Neural progenitor cell (in vitro differentiated cells): ENCODE data around the gene ADAM17. TPM values are rescaled to one million over a fixed set of nuclear protein-coding genes. Genes with fewer than 3 reads are reported as not detected.

Experiments used
- DNase-seq: peaks from one replicate; pipeline ENCODE4 v3.0.0-alpha.2; 2016; ENCODE audit warnings: low spot score
- H2AFZ ChIP-seq: fragments of 200-600 bp; sonication (generic); replicated peaks from 2 replicates; pipeline ENCODE4 v1.6.1; 2016; ENCODE audit warnings: antibody characterized with exemption
- H3F3A ChIP-seq: fragments of 200-600 bp; sonication (generic); 2 replicates; pipeline ENCODE4 v1.6.1; 2016; ENCODE audit warnings: antibody characterized with exemption, low read depth
- H3K27ac ChIP-seq: fragments of 200-600 bp; sonication (generic); 2 replicates; pipeline ENCODE4 v1.5.1; 2016; ENCODE audit warnings: mild to moderate bottlenecking
- H3K27me3 ChIP-seq: fragments of 200-600 bp; sonication (generic); 2 replicates; pipeline ENCODE4 v1.6.1; 2016; ENCODE audit warnings: mild to moderate bottlenecking, moderate library complexity
- H3K36me3 ChIP-seq: fragments of 200-600 bp; sonication (generic); 2 replicates; pipeline ENCODE4 v1.5.1; 2016
- H3K4me1 ChIP-seq: fragments of 200-600 bp; sonication (generic); 2 replicates; pipeline ENCODE4 v1.6.1; 2016; ENCODE audit warnings: mixed run types
- H3K4me2 ChIP-seq: fragments of 200-600 bp; sonication (generic); 2 replicates; pipeline ENCODE4 v1.6.1; 2016
- H3K4me3 ChIP-seq: fragments of 200-600 bp; sonication (generic); 2 replicates; pipeline ENCODE4 v1.5.1; 2016
- H3K79me2 ChIP-seq: fragments of 200-600 bp; sonication (generic); 2 replicates; pipeline ENCODE4 v1.6.1; 2016; ENCODE audit warnings: low read depth
- H3K9ac ChIP-seq: fragments of 200-600 bp; sonication (generic); 2 replicates; pipeline ENCODE4 v1.6.1; 2016
- H3K9me3 ChIP-seq: fragments of 200-600 bp; sonication (generic); 2 replicates; pipeline ENCODE4 v1.5.1; 2016; ENCODE audit warnings: low read depth
- H4K20me1 ChIP-seq: fragments of 200-600 bp; sonication (generic); 2 replicates; pipeline ENCODE4 v1.6.1; 2016; ENCODE audit warnings: low read depth
- H3K27ac Mint-ChIP-seq: 3 replicates; pipeline ENCODE4 v1.8.0; 2021; ENCODE audit warnings: mixed read lengths
- H3K27me3 Mint-ChIP-seq: 2 replicates; pipeline ENCODE4 v1.8.0; 2022; ENCODE audit warnings: low read depth, mild to moderate bottlenecking, inconsistent platforms, moderate library complexity, mixed read lengths; ENCODE audit not compliant: insufficient read depth
- H3K36me3 Mint-ChIP-seq: 3 replicates; pipeline ENCODE4 v1.8.0; 2021; ENCODE audit warnings: mixed read lengths
- H3K4me1 Mint-ChIP-seq: 3 replicates; pipeline ENCODE4 v1.8.0; 2021; ENCODE audit warnings: mixed read lengths
- H3K4me3 Mint-ChIP-seq: 3 replicates; pipeline ENCODE4 v1.8.0; 2021; ENCODE audit warnings: mild to moderate bottlenecking, moderate library complexity, mixed read lengths
- H3K9me3 Mint-ChIP-seq: 3 replicates; pipeline ENCODE4 v1.8.0; 2020; ENCODE audit warnings: mixed read lengths
- EZH2 ChIP-seq: fragments of 200-600 bp; sonication (generic); IDR thresholded peaks from 2 replicates; pipeline ENCODE4 v1.6.1; 2017; ENCODE audit warnings: antibody characterized with exemption, mild to moderate bottlenecking, moderate library complexity
- EZH2phosphoT487 ChIP-seq: fragments of 200-600 bp; sonication (generic); IDR thresholded peaks from 2 replicates; pipeline ENCODE4 v1.6.1; 2017; ENCODE audit warnings: antibody characterized with exemption
- total RNA-seq: library from RNA; depleted of rRNA; stranded (reverse); fragments of >200 nt; gene quantifications from 2 replicates; pipeline ENCODE4 v1.2.3, GENCODE V29; 2015; ENCODE audit warnings: low replicate concordance
- TF ChIP-seq, protein P1 (sequence below): fragments of 200-600 bp; sonication (generic); IDR thresholded peaks from 2 replicates; pipeline ENCODE4 v1.5.1; 2017; ENCODE audit warnings: antibody characterized with exemption, mild to moderate bottlenecking

The ADAM17 gene
- total RNA-seq, 1 donor from 2014 or later = 72.1 TPM

DNA sequence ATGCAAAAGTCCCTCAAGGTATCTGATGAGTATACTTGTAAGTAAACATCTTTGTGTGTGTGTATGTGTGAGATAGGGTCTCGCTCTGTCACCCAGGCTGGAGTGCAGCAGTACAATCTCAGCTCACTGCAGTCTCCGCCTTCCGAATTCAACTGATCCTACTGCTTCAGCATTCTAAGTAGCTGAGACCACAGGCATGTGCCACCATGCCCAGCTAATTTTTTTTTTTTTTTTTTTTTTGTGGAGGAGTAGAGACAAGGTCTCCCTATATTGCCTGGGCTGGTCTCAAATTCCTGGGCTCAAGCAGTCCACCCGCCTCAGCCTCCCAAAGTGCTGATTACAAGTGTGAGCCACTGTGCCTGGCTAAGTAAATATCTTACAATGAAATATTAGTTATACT is 23.2 kb downstream of the ADAM17 start:
- H3K36me3 ChIP-seq = peaks cover 7% of the 10 kb centered on the region
- H3K9me3 ChIP-seq = no peaks in the 10 kb centered on the region
- no peak overlapping the region for H3K9ac ChIP-seq
- H3K9me3 Mint-ChIP-seq = no peaks in the 10 kb centered on the region
- no peak overlapping the region for H3K4me2 ChIP-seq
- no peaks in the 10 kb centered on the region for H3F3A ChIP-seq
- no peaks in the 10 kb centered on the region for H3K27me3 ChIP-seq
- H4K20me1 ChIP-seq = peaks cover 6% of the 10 kb centered on the region
- peaks cover 13% of the 10 kb centered on the region for H3K79me2 ChIP-seq
- no peak overlapping the region for H3K27ac ChIP-seq
- TF ChIP-seq, protein P1, sequence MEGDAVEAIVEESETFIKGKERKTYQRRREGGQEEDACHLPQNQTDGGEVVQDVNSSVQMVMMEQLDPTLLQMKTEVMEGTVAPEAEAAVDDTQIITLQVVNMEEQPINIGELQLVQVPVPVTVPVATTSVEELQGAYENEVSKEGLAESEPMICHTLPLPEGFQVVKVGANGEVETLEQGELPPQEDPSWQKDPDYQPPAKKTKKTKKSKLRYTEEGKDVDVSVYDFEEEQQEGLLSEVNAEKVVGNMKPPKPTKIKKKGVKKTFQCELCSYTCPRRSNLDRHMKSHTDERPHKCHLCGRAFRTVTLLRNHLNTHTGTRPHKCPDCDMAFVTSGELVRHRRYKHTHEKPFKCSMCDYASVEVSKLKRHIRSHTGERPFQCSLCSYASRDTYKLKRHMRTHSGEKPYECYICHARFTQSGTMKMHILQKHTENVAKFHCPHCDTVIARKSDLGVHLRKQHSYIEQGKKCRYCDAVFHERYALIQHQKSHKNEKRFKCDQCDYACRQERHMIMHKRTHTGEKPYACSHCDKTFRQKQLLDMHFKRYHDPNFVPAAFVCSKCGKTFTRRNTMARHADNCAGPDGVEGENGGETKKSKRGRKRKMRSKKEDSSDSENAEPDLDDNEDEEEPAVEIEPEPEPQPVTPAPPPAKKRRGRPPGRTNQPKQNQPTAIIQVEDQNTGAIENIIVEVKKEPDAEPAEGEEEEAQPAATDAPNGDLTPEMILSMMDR = no peak
- no peak for TF ChIP-seq EZH2
- no peak for TF ChIP-seq EZH2phosphoT487
- no peak for DNase-seq
- no peaks in the 10 kb centered on the region for H3K27me3 Mint-ChIP-seq
- H3K4me1 ChIP-seq = no peaks in the 10 kb centered on the region
- no peak overlapping the region for H3K4me3 Mint-ChIP-seq
- H3K36me3 Mint-ChIP-seq = peaks cover 11% of the 10 kb centered on the region
- H3K4me3 ChIP-seq = no peak overlapping the region
- H2AFZ ChIP-seq = no peak overlapping the region
- H3K4me1 Mint-ChIP-seq = no peaks in the 10 kb centered on the region
- H3K27ac Mint-ChIP-seq = no peak overlapping the region

DNA sequence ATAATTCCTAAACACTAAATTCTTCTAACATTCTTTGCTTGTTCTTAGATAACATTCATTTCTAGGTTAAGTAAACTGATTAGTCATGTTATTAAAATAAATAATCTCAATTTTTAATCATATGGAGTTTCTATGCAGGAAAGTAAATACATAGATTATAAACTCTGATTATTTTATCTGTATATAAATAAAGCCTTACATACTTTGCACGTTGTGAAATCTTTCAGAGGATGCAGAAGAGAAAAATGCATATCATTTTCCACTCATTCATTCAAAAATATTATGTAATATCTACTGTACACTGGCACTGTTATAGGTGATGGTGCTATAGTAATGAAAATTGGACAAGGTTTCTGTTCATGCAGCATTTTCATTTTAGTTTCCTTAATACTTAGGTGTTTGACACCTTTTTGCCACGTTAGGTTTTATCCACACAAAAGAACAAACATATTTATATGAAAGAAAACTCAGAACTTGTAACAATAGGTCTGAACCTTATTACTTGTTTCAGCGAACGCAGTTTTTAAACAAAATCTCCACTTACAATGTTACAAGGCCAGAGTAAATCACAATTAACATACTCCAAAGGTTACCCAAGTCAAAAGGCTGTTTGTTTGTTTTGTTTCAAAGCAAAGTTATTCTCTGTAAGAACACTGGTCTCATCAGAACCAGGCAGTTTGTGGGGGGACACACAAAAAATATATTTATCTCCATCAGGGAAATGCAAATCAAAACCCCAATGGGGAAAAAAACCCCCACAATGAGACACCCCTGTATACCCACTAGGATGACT is 27.4 kb downstream of the ADAM17 start:
- Histone ChIP-seq H4K20me1 (peaks cover 4% of the 10 kb centered on the region), H2AFZ (no peak overlapping the region), H3K79me2 (no peaks in the 10 kb centered on the region), H3K9me3 (no peaks in the 10 kb centered on the region), H3K4me1 (no peaks in the 10 kb centered on the region), H3K36me3 (peaks cover 5% of the 10 kb centered on the region), H3K27ac (no peak overlapping the region), H3K9ac (no peak overlapping the region), H3K4me3 (no peak overlapping the region), H3K27me3 (no peaks in the 10 kb centered on the region), H3F3A (no peaks in the 10 kb centered on the region), H3K4me2 (no peak overlapping the region)
- no peaks in the 10 kb centered on the region for H3K27me3 Mint-ChIP-seq
- H3K36me3 Mint-ChIP-seq = peaks cover 15% of the 10 kb centered on the region
- no peaks in the 10 kb centered on the region for H3K9me3 Mint-ChIP-seq
- TF ChIP-seq EZH2 = no peak
- TF ChIP-seq, protein P1 = no peak
- TF ChIP-seq EZH2phosphoT487 = no peak
- H3K4me3 Mint-ChIP-seq = no peak overlapping the region
- no peak for DNase-seq
- no peaks in the 10 kb centered on the region for H3K4me1 Mint-ChIP-seq
- H3K27ac Mint-ChIP-seq = no peak overlapping the region

DNA sequence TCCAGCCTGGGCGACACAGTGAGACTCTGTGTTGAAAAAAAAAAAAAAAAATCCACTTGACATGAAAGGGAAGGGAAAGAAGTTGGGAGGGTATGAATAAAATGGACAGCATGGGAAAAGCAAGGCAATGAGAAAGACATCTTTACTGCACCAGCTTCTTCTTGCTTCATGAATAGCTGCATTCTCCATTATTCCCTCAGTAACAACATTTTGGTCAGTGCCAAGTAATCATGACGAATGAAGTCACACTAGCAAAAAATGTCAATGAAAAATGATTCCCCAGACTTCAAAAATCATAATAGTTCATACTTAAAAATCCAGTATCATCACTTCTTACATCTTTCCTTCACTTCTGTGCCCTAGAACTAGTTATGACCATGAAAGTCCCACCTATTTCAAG is 30.4 kb downstream of the ADAM17 start:
- Histone ChIP-seq H3K4me3 (no peak overlapping the region), H3K27me3 (no peaks in the 10 kb centered on the region), H3K36me3 (peaks cover 20% of the 10 kb centered on the region), H3K4me2 (no peak overlapping the region), H3K27ac (no peak overlapping the region), H3K79me2 (no peaks in the 10 kb centered on the region), H3K9ac (no peak overlapping the region), H3F3A (peaks cover 6% of the 10 kb centered on the region), H3K4me1 (no peaks in the 10 kb centered on the region), H3K9me3 (no peaks in the 10 kb centered on the region), H2AFZ (no peak overlapping the region), H4K20me1 (peaks cover 4% of the 10 kb centered on the region)
- no peak for DNase-seq
- Mint-ChIP-seq H3K4me1 (peaks cover 3% of the 10 kb centered on the region), H3K27ac (no peak overlapping the region), H3K27me3 (no peaks in the 10 kb centered on the region), H3K9me3 (no peaks in the 10 kb centered on the region), H3K36me3 (peaks cover 23% of the 10 kb centered on the region), H3K4me3 (no peak overlapping the region)
- TF ChIP-seq, protein P1 = no peak
